Esophagus squamous epithelium (tissue), 4 donors: ENCODE data around the gene OPALIN.

Experiments
- CTCF ChIP-seq, 6 experiments: fragments of 450-650 bp in 4 of 6; fragments of 200-600 bp in 2 of 6; sonication (generic) in 2 of 6; IDR thresholded peaks; one replicate each; pipeline ENCODE4 v1.5.1; 2016 to 2019; ENCODE audit warnings: antibody characterized with exemption in 6 of 6, mild to moderate bottlenecking in 4 of 6, moderate library complexity in 4 of 6
- POLR2A ChIP-seq, 4 donors: fragments of 450-650 bp; IDR thresholded peaks; one replicate each; pipeline ENCODE4 v1.6.1; 2017; ENCODE audit warnings: antibody characterized with exemption in 4 of 4, mild to moderate bottlenecking in 4 of 4, moderate library complexity in 3 of 4

- TF ChIP-seq CTCF (IDR thresholded peaks at IDR 0.05) (no peak), POLR2A (IDR thresholded peaks at IDR 0.05) (no peak)
Measured at GRCh38 chr10:96304230-96304629, 54.6 kb downstream of the OPALIN start, which contains the start of gene DNTT.
